ENCODE results near the gene CRYGD.

Gene CRYGD

GRCh38 chr2:208083807-208084206, 40.5 kb downstream of the CRYGD start:
- no peak for DNase-seq (ENCODE audit: low read depth)

GRCh38 chr2:208077276-208077675, 47.0 kb downstream of the CRYGD start:
- DNase-seq (ENCODE audit: low read depth), result no peak

DNA sequence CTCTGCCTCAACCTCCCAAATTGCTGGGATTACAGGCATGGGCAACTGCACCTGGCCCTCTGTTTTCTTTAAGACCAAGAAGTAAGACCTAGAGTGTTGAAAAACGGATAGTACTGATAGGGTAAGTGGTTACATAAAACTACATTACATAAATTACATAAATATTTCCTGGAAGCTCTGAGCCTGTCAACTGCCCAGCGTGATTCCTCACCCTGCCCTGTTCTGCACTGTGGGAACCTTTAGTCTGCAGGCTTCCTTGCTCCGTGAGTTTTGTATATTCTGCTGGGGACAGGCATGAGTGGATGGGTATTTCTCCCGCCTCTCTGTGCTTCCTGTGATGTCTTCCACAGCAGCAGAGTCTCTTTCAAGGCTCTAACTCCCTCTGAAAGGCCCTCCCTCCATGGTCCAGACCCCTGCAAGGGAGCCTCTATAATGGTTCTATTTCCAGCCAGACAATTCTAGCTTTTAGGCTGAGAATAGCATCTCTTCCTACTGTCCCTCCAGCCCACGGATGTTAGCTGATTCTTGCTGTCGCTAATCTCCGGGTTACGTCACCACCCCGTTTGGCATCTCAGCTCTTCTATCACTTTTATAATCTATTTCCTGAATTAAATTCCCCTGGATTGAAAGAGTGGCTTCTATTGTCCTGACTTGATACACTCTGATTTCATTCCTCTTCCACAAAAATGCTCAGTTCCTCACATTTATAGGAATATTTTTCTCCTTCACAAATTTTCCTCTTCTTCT, 49.5 kb downstream of the CRYGD start:
- no peak for DNase-seq (ENCODE audit: low read depth)

- DNase-seq (ENCODE audit: low read depth), result peak; percentile 33
Observed at GRCh38 chr2:208072250-208072892, 52.0 kb downstream of the CRYGD start.

Data from activated T-cell treated with anti-CD3 and anti-CD28 coated beads for 48 hours (primary cell).